SK-N-SH (cell line): Measurements from ENCODE around the gene ACAP3.

Experiments
- CTCF ChIP-seq: fragments of 200-600 bp; sonication (generic); IDR thresholded peaks from 2 replicates; pipeline ENCODE4 v1.6.1; 2017; ENCODE audit warnings: antibody characterized with exemption, mild to moderate bottlenecking, moderate library complexity
- FOSL2 ChIP-seq: IDR thresholded peaks from 2 replicates; pipeline ENCODE4 v1.4.0; 2012; ENCODE audit warnings: low read depth, mild to moderate bottlenecking, moderate library complexity, borderline replicate concordance
- FOXM1 ChIP-seq: IDR thresholded peaks from 2 replicates; pipeline ENCODE4 v1.4.0; 2012; ENCODE audit warnings: low read depth, mild to moderate bottlenecking
- NFIC ChIP-seq: IDR thresholded peaks from 2 replicates; pipeline ENCODE4 v1.4.0; 2012; ENCODE audit warnings: borderline replicate concordance
- POLR2AphosphoS5 ChIP-seq: IDR thresholded peaks from 2 replicates; pipeline ENCODE4 v1.6.1; 2012; ENCODE audit warnings: low read depth, low read length
- REST ChIP-seq: IDR thresholded peaks from 2 replicates; pipeline ENCODE4 v1.6.1; 2012; ENCODE audit warnings: mild to moderate bottlenecking, low read depth, low read length, moderate library complexity
- SMC3 ChIP-seq: IDR thresholded peaks from 2 replicates; pipeline ENCODE4 v1.6.1; 2012; ENCODE audit warnings: low read depth, low read length, improper control_type of control experiment
- USF2 ChIP-seq: fragments of 150-350 bp; IDR thresholded peaks from 2 replicates; pipeline ENCODE4 v1.6.1; 2017; ENCODE audit warnings: antibody characterized with exemption, low read length, low read depth, borderline replicate concordance

- TF ChIP-seq FOXM1 (no peak), POLR2AphosphoS5 (no peak), REST (no peak), NFIC (no peak), CTCF (no peak), FOSL2 (no peak), SMC3 (no peak), USF2 (no peak)
Measured at GRCh38 chr1:1329304-1330210, 21.8 kb upstream of the ACAP3 start.
